SK-N-SH treated with all-trans-retinoic acid at 6 μM for 48 hours (cell line): ENCODE measurements around the gene ZNF491.

Experiments used
- ATAC-seq: fragments of 200-7000 bp; cut with Tn5 transposase; 3 replicates; pipeline ENCODE4 v1.9.1; 2020; ENCODE audit warnings: mild to moderate bottlenecking, moderate library complexity
- ARNTL ChIP-seq: fragments of 450-650 bp; formaldehyde crosslinking; IDR thresholded peaks from 2 replicates; pipeline ENCODE4 v1.5.0; 2020; ENCODE audit warnings: low read depth, mild to moderate bottlenecking, moderate library complexity, borderline replicate concordance
- BACH2 ChIP-seq: fragments of 250-450 bp; sonication (Bioruptor Pico); IDR thresholded peaks from 2 replicates; pipeline ENCODE4 v1.9.0; 2021; ENCODE audit warnings: mild to moderate bottlenecking, borderline replicate concordance
- CREB5 ChIP-seq: fragments of 250-450 bp; sonication (Bioruptor Pico); IDR thresholded peaks from 2 replicates; pipeline ENCODE4 v1.5.1; 2020; ENCODE audit warnings: low read depth, mild to moderate bottlenecking, moderate library complexity
- CSRNP3 ChIP-seq: fragments of 250-450 bp; sonication (Bioruptor Pico); IDR thresholded peaks from 2 replicates; pipeline ENCODE4 v1.5.1; 2021; ENCODE audit warnings: mild to moderate bottlenecking, moderate library complexity
- ESRRG ChIP-seq: fragments of 250-450 bp; sonication (Bioruptor Pico); IDR thresholded peaks from 2 replicates; pipeline ENCODE4 v1.6.1; 2021; ENCODE audit warnings: mild to moderate bottlenecking
- GLIS3 ChIP-seq: fragments of 250-450 bp; sonication (Bioruptor Pico); IDR thresholded peaks from 2 replicates; pipeline ENCODE4 v1.5.0; 2020; ENCODE audit warnings: mild to moderate bottlenecking, moderate library complexity
- OSR1 ChIP-seq: fragments of 250-450 bp; sonication (Bioruptor Pico); IDR thresholded peaks from 2 replicates; pipeline ENCODE4 v1.8.0; 2022; ENCODE audit warnings: moderate library complexity, mild to moderate bottlenecking, inconsistent platforms
- PPARA ChIP-seq: fragments of 250-450 bp; sonication (Bioruptor Pico); IDR thresholded peaks from 2 replicates; pipeline ENCODE4 v1.5.0; 2020; ENCODE audit warnings: mild to moderate bottlenecking, borderline replicate concordance
- RARB ChIP-seq: fragments of 250-450 bp; sonication (Bioruptor Pico); IDR thresholded peaks from 2 replicates; pipeline ENCODE4 v1.8.0; 2021; ENCODE audit warnings: mild to moderate bottlenecking, moderate library complexity
- SNAI2 ChIP-seq: fragments of 250-450 bp; sonication (Bioruptor Pico); IDR thresholded peaks from 2 replicates; pipeline ENCODE4 v1.5.0; 2020; ENCODE audit warnings: mild to moderate bottlenecking, moderate library complexity
- TCF4 ChIP-seq: fragments of 250-450 bp; sonication (Bioruptor Pico); IDR thresholded peaks from 2 replicates; pipeline ENCODE4 v1.8.0; 2021; ENCODE audit warnings: mild to moderate bottlenecking, moderate library complexity, borderline replicate concordance
- TOX ChIP-seq: fragments of 250-450 bp; sonication (Bioruptor Pico); IDR thresholded peaks from 2 replicates; pipeline ENCODE4 v1.8.0; 2021; ENCODE audit warnings: mild to moderate bottlenecking, moderate library complexity, borderline replicate concordance
- TSHZ2 ChIP-seq: fragments of 250-450 bp; sonication (Bioruptor Pico); IDR thresholded peaks from 2 replicates; pipeline ENCODE4 v1.5.0; 2020; ENCODE audit warnings: mild to moderate bottlenecking, moderate library complexity
- ZC3H10 ChIP-seq: fragments of 250-450 bp; sonication (Bioruptor Pico); IDR thresholded peaks from 2 replicates; pipeline ENCODE4 v1.5.1; 2021; ENCODE audit warnings: mild to moderate bottlenecking, moderate library complexity
- ZFP3 ChIP-seq: fragments of 250-450 bp; sonication (Bioruptor Pico); IDR thresholded peaks from 2 replicates; pipeline ENCODE4 v1.5.0; 2020; ENCODE audit warnings: mild to moderate bottlenecking, moderate library complexity
- ZFP30 ChIP-seq: fragments of 450-650 bp; formaldehyde crosslinking; IDR thresholded peaks from 2 replicates; pipeline ENCODE4 v1.5.0; 2022; ENCODE audit warnings: mild to moderate bottlenecking, moderate library complexity
- ZNF70 ChIP-seq: fragments of 450-650 bp; formaldehyde crosslinking; IDR thresholded peaks from 2 replicates; pipeline ENCODE4 v1.5.0; 2020; ENCODE audit warnings: mild to moderate bottlenecking, moderate library complexity
- ZNF8 ChIP-seq: fragments of 450-650 bp; formaldehyde crosslinking; IDR thresholded peaks from 2 replicates; pipeline ENCODE4 v1.5.0; 2020; ENCODE audit warnings: mild to moderate bottlenecking, moderate library complexity
- TF ChIP-seq, protein P1 (sequence below): fragments of 250-450 bp; sonication (Bioruptor Pico); IDR thresholded peaks from 2 replicates; pipeline ENCODE4 v1.8.0; 2020; ENCODE audit warnings: mild to moderate bottlenecking, moderate library complexity, borderline replicate concordance
- TF ChIP-seq, protein P2 (sequence below): fragments of 250-450 bp; sonication (Bioruptor Pico); IDR thresholded peaks from 2 replicates; pipeline ENCODE4 v1.8.0; 2021; ENCODE audit warnings: low read depth, mild to moderate bottlenecking, moderate library complexity, borderline replicate concordance

ZNF491 gene

GRCh38 chr19:11763611-11764010, 34.7 kb upstream of the ZNF491 start:
- no peak for ATAC-seq
- TF ChIP-seq OSR1 (CRISPR knock-in tag) (no peak), BACH2 (CRISPR knock-in tag) (no peak), ZC3H10 (CRISPR knock-in tag) (no peak), PPARA (no peak), SNAI2 (CRISPR knock-in tag) (no peak), RARB (CRISPR knock-in tag) (no peak), CSRNP3 (CRISPR knock-in tag) (no peak), ESRRG (no peak), ARNTL (CRISPR knock-in tag) (no peak), ZFP30 (CRISPR knock-in tag) (no peak), TOX (CRISPR knock-in tag) (no peak), TSHZ2 (CRISPR knock-in tag) (no peak), ZNF8 (no peak), GLIS3 (no peak), TCF4 (no peak), CREB5 (CRISPR knock-in tag) (no peak), ZNF70 (CRISPR knock-in tag) (no peak)
- TF ChIP-seq, protein P1, sequence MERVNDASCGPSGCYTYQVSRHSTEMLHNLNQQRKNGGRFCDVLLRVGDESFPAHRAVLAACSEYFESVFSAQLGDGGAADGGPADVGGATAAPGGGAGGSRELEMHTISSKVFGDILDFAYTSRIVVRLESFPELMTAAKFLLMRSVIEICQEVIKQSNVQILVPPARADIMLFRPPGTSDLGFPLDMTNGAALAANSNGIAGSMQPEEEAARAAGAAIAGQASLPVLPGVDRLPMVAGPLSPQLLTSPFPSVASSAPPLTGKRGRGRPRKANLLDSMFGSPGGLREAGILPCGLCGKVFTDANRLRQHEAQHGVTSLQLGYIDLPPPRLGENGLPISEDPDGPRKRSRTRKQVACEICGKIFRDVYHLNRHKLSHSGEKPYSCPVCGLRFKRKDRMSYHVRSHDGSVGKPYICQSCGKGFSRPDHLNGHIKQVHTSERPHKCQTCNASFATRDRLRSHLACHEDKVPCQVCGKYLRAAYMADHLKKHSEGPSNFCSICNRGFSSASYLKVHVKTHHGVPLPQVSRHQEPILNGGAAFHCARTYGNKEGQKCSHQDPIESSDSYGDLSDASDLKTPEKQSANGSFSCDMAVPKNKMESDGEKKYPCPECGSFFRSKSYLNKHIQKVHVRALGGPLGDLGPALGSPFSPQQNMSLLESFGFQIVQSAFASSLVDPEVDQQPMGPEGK (CRISPR knock-in tag) = no peak

DNA sequence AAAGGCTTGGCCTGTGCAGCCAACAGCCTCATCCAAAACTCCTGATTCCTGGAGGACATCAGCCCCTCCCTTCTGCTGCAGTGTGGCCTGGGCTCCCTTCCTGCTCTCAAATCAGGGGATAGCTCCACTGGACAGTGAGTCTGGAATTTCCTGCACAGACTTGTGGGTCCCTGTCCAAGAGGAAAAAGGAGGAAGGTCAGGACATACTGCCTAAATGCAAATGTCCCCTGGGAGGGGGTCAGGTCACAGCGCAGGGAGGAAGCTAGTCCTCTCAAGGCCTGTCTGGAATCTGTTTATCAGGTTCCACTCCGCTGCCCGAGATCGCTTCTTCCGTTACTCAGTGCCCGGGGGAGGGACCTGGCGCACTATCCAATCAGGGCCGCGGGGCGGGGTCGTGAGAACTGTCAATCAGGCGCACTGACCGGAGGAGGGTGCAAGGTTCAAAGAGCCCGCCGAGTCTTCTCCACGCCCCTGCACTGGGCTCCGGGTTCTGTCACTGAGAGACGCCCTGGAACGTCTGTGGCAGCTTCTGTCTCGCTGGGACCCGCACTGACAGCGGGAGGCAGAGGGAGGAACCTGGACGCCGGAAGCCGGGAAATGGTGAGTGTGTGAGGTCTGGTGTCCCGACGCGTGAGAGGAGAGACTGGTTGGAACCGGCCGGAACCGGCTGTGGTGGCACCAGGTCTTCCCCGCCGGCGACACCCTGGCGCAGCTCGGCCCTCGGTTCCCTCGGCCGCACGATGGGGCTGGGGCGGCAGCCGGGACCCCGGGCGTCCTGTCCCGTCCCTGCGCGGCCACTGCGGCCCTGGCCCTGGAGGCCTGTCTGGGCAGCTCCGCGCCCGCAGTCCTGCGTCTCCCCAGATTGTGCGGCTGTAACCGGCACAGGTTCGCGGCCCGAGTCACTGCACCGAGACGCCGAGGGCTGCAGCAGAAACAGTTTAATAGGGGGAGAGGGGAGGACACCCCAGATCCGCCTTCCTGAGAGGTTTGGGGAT, 31.4 kb upstream of the ZNF491 start, which contains the start of gene ZNF441:
Gene ZNF441 (plus strand): TSS at position 404 of the 995 bp plus-strand sequence. CDS start 194 bp downstream, at position 598.
- no peak for TF ChIP-seq BACH2 (CRISPR knock-in tag)
- no peak for TF ChIP-seq CREB5 (CRISPR knock-in tag)
- TF ChIP-seq ZNF70 (CRISPR knock-in tag) = no peak
- peak; percentile 96 for ATAC-seq

- TF ChIP-seq CREB5 (CRISPR knock-in tag) = no peak
- no peak for TF ChIP-seq ZC3H10 (CRISPR knock-in tag)
- TF ChIP-seq TOX (CRISPR knock-in tag) = no peak
- TF ChIP-seq BACH2 (CRISPR knock-in tag) = no peak
- TF ChIP-seq, protein P2, sequence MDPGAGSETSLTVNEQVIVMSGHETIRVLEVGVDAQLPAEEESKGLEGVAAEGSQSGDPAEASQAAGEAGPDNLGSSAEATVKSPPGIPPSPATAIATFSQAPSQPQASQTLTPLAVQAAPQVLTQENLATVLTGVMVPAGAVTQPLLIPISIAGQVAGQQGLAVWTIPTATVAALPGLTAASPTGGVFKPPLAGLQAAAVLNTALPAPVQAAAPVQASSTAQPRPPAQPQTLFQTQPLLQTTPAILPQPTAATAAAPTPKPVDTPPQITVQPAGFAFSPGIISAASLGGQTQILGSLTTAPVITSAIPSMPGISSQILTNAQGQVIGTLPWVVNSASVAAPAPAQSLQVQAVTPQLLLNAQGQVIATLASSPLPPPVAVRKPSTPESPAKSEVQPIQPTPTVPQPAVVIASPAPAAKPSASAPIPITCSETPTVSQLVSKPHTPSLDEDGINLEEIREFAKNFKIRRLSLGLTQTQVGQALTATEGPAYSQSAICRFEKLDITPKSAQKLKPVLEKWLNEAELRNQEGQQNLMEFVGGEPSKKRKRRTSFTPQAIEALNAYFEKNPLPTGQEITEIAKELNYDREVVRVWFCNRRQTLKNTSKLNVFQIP (CRISPR knock-in tag) = no peak
- no peak for TF ChIP-seq ZFP3 (CRISPR knock-in tag)
- TF ChIP-seq, protein P1 (CRISPR knock-in tag) = no peak
- no peak for TF ChIP-seq ZNF70 (CRISPR knock-in tag)
- TF ChIP-seq TCF4 = no peak
- peak; percentile 52 for ATAC-seq
Observed at GRCh38 chr19:11767633-11768133, 30.6 kb upstream of the ZNF491 start.
